NCI-H748 treated with DMSO at 0.1 percent for 48 hours (cell line): ENCODE data around the gene RHBDL3.

Experiments used
- DNase-seq: peaks from one replicate; lab custom pipeline; 2025; lab: John Stamatoyannopoulos, UW

RHBDL3 gene

DNA sequence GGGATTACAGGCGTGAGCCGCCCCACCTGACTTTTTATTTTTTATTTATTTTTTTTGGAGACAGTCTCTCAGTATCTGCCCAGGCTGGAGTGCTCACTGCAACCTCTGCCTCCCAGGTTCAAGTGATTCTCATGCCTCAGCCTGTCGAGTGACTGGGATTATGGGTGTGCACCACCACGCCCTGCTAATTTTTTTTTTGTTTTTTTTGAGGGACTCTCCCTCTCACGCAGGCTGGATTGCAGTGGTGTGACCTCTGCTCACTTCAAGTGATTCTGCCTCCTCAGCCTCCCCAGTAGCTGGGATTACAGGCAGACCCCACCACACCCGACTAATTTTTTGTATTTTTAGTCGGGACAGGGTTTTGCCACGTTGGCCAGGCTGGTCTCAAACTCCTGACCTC is 92.0 kb downstream of the RHBDL3 start:
- DNase-seq = no peak

DNA sequence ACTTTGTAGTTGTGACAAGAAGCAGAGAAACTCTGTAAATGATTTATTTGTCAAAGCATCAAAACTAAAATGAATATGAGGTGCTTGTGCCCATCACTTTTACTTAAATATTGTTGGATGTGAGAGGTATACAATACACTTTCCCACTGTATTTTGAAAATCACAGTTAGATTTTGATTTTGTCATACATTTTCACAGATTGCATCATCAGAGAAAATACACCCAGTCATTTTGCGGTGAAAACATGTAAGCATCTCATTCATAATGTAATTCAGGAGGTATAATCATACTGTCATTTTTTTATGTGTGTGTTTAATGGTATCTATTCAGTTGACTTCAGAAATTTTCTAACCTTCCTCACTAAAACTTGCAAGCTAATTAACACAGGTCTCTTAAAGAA is 95.6 kb downstream of the RHBDL3 start:
- DNase-seq = no peak

DNA sequence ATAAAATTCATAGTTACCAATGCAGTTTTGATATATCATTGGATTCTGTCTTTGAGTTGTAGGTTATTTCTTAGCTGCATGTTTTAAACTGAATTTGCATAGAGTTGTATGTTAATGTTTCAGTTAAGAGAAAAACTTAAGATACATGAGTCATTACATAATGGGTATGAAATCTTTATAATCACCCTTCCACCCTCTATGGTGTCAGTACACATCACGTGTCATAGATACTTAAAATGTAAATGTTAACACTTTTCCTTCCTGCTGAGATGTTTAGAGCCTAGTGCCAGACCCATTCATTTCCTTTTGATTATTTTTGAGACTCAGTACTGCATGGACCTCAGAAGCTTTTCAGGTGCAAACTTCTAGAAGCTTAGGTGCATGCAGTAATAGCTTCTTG is 104.8 kb downstream of the RHBDL3 start:
- no peak for DNase-seq
